ENCODE data around the gene LYRM9. TPM values are rescaled to one million over a fixed set of nuclear protein-coding genes. Genes with fewer than 3 reads are reported as not detected.
"Not testable (repeated sequence)": the region's sequence is repeated elsewhere in the genome, so short reads cannot be mapped to it uniquely, and the experiment has no call there.

Gene LYRM9
- total RNA-seq, 1 donor from 2014 or later, result 3.5 TPM

DNA sequence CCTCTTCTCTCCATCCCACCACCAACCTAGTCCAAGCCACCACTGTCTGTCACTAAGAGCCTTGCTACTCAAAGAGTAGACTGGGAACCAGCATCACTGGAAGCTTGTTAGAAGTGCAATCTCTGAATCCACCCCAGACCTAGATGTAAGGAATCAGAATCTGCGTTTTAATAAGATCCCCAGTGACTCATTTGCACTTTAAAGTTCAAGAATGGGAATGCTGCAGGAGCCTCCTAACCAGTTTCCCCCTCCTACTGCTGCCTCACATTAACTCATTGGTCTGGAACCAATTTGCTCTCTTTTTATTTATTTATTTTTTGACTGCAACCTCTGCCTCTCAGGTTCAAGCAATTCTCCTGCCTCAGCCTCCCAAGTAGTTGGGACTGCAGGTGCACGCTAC, 19.8 kb upstream of the LYRM9 start:
- Mint-ChIP-seq H3K27me3 (ENCODE audit: low read depth, unreplicated experiment) (peaks cover 30% of the 10 kb centered on the region), H3K9me3 (ENCODE audit: unreplicated experiment) (peaks cover 2% of the 10 kb centered on the region), H3K4me1 (ENCODE audit: low read depth, unreplicated experiment) (no peaks in the 10 kb centered on the region), H3K27ac (ENCODE audit: unreplicated experiment) (no peak overlapping the region), H3K36me3 (ENCODE audit: low read depth, unreplicated experiment) (no peaks in the 10 kb centered on the region), H3K4me3 (ENCODE audit: unreplicated experiment) (no peak overlapping the region)
- no peak for FAIRE-seq
- H3K9me3 ChIP-seq (ENCODE audit: insufficient read depth, low read depth, low read length), result no peaks in the 10 kb centered on the region
- TF ChIP-seq, protein P1, sequence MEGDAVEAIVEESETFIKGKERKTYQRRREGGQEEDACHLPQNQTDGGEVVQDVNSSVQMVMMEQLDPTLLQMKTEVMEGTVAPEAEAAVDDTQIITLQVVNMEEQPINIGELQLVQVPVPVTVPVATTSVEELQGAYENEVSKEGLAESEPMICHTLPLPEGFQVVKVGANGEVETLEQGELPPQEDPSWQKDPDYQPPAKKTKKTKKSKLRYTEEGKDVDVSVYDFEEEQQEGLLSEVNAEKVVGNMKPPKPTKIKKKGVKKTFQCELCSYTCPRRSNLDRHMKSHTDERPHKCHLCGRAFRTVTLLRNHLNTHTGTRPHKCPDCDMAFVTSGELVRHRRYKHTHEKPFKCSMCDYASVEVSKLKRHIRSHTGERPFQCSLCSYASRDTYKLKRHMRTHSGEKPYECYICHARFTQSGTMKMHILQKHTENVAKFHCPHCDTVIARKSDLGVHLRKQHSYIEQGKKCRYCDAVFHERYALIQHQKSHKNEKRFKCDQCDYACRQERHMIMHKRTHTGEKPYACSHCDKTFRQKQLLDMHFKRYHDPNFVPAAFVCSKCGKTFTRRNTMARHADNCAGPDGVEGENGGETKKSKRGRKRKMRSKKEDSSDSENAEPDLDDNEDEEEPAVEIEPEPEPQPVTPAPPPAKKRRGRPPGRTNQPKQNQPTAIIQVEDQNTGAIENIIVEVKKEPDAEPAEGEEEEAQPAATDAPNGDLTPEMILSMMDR (IDR thresholded peaks at IDR 0.05; ENCODE audit: insufficient read depth, low read depth, low read length), result no peak
- TF ChIP-seq EZH2 (IDR thresholded peaks at IDR 0.05; ENCODE audit: insufficient read depth, low read length), result no peak
- no peak overlapping the region for H3K9ac ChIP-seq (ENCODE audit: low read length)
- no peak for DNase-seq (ENCODE audit: low read depth)
- H3K4me1 ChIP-seq (ENCODE audit: insufficient read depth, low read length), result no peaks in the 10 kb centered on the region
- no peak overlapping the region for H2AFZ ChIP-seq (ENCODE audit: low read depth, low read length)
- H4K20me1 ChIP-seq (ENCODE audit: insufficient read depth, low read length), result no peaks in the 10 kb centered on the region
- no peak overlapping the region for H3K4me3 ChIP-seq (ENCODE audit: insufficient read depth, low read depth, low read length)
- H3K79me2 ChIP-seq (ENCODE audit: insufficient read depth, low read length), result no peaks in the 10 kb centered on the region
- no peaks in the 10 kb centered on the region for H3K36me3 ChIP-seq (ENCODE audit: insufficient read depth, low read length)
- H3K27me3 ChIP-seq (ENCODE audit: insufficient read depth, low read length), result no peaks in the 10 kb centered on the region
- no peak overlapping the region for H3K27ac ChIP-seq (ENCODE audit: low read depth, low read length)
- H3K4me2 ChIP-seq (ENCODE audit: low read length), result no peak overlapping the region

DNA sequence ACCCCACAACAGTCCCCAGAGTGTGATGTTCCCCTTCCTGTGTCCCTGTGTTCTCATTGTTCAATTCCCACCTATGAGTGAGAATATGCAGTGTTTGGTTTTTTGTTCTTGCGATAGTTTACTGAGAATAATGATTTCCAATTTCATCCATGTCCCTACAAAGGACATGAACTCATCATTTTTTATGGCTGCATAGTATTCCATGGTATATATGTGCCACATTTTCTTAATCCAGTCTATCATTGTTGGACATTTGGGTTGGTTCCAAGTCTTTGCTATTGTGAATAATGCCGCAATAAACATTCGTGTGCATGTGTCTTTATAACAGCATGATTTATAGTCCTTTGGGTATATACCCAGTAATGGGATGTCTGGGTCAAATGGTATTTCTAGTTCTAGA, 19.1 kb upstream of the LYRM9 start:
- peaks cover 29% of the 10 kb centered on the region for H3K27me3 Mint-ChIP-seq (ENCODE audit: low read depth, unreplicated experiment)
- not testable (repeated sequence) for H3K4me3 ChIP-seq (ENCODE audit: insufficient read depth, low read depth, low read length); H3K9me3 ChIP-seq (ENCODE audit: insufficient read depth, low read depth, low read length); FAIRE-seq; H3K4me1 Mint-ChIP-seq (ENCODE audit: low read depth, unreplicated experiment); H3K4me1 ChIP-seq (ENCODE audit: insufficient read depth, low read length); H3K36me3 ChIP-seq (ENCODE audit: insufficient read depth, low read length); DNase-seq (ENCODE audit: low read depth); H3K27ac Mint-ChIP-seq (ENCODE audit: unreplicated experiment); H3K4me2 ChIP-seq (ENCODE audit: low read length); H3K79me2 ChIP-seq (ENCODE audit: insufficient read depth, low read length); H2AFZ ChIP-seq (ENCODE audit: low read depth, low read length); H3K4me3 Mint-ChIP-seq (ENCODE audit: unreplicated experiment); H3K36me3 Mint-ChIP-seq (ENCODE audit: low read depth, unreplicated experiment); H3K27ac ChIP-seq (ENCODE audit: low read depth, low read length); H3K27me3 ChIP-seq (ENCODE audit: insufficient read depth, low read length); H3K9ac ChIP-seq (ENCODE audit: low read length); H4K20me1 ChIP-seq (ENCODE audit: insufficient read depth, low read length); H3K9me3 Mint-ChIP-seq (ENCODE audit: unreplicated experiment)

GRCh38 chr17:27907976-27908558, 14.9 kb upstream of the LYRM9 start:
- Mint-ChIP-seq H3K27me3 (ENCODE audit: low read depth, unreplicated experiment) (peaks cover 21% of the 10 kb centered on the region), H3K27ac (ENCODE audit: unreplicated experiment) (no peak overlapping the region), H3K9me3 (ENCODE audit: unreplicated experiment) (peaks cover 10% of the 10 kb centered on the region), H3K4me1 (ENCODE audit: low read depth, unreplicated experiment) (peaks cover 7% of the 10 kb centered on the region), H3K4me3 (ENCODE audit: unreplicated experiment) (no peak overlapping the region), H3K36me3 (ENCODE audit: low read depth, unreplicated experiment) (no peaks in the 10 kb centered on the region)
- TF ChIP-seq, protein P1 (IDR thresholded peaks at IDR 0.05; ENCODE audit: insufficient read depth, low read depth, low read length), result no peak
- TF ChIP-seq EZH2 (IDR thresholded peaks at IDR 0.05; ENCODE audit: insufficient read depth, low read length), result no peak
- FAIRE-seq (no peak), DNase-seq (ENCODE audit: low read depth) (no peak)
- Histone ChIP-seq H4K20me1 (ENCODE audit: insufficient read depth, low read length) (no peaks in the 10 kb centered on the region), H3K9ac (ENCODE audit: low read length) (no peak overlapping the region), H3K27me3 (ENCODE audit: insufficient read depth, low read length) (peaks cover 2% of the 10 kb centered on the region), H3K27ac (ENCODE audit: low read depth, low read length) (no peak overlapping the region), H3K36me3 (ENCODE audit: insufficient read depth, low read length) (no peaks in the 10 kb centered on the region), H3K9me3 (ENCODE audit: insufficient read depth, low read depth, low read length) (no peaks in the 10 kb centered on the region), H3K4me1 (ENCODE audit: insufficient read depth, low read length) (no peaks in the 10 kb centered on the region), H3K4me2 (ENCODE audit: low read length) (no peak overlapping the region), H3K4me3 (ENCODE audit: insufficient read depth, low read depth, low read length) (no peak overlapping the region), H3K79me2 (ENCODE audit: insufficient read depth, low read length) (no peaks in the 10 kb centered on the region), H2AFZ (ENCODE audit: low read depth, low read length) (no peak overlapping the region)
